ENCODE measurements around the gene CEACAM19. TPM values are rescaled to one million over a fixed set of nuclear protein-coding genes. Genes with fewer than 3 reads are reported as not detected.

The CEACAM19 gene
- total and polyA plus RNA-seq, 8 donors = 2.4 to 27.7 (median 5.3) TPM

DNA sequence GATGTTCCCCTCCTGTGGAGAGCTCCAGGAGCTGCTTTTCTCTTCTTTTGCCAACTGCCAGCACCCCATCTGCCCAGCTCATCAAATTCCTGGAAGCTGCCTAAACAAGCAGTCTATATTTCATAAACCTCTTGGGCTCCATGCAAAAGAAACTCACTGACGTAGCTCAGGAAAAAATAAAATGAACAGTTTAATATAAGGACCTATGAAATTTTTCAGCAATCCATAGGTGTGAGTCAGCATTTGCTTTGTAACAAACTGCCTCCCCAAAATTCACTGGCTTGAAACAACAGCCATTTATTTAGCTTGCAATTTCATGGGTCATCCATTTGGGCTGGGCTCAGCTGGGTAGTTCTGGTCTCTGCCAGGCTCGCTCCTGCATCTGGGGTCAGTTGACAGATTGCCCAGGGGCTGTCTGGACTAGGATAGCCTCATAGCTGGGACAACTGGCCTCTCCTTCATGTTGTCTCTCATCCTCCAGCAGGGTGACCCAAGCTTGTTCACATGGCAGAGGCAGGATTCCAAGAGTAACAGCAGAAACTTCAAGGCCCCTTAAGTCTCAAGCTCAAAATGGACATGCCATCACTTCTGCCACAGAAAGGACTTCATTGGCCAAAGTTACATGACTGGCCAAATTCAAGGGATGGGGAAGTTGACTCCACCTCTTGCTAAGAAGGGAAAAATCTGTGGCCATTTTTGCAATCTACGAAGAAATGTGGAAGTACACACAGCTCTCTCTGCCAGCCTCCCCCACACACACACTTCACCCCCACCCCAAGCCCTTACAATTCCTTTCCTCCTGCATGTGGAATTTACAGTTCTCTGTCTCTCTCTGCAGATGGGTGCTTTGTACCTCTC is 35.5 kb upstream of the CEACAM19 start:
- H3K27me3 ChIP-seq = no peaks in the 10 kb centered on the region
- H3K27ac ChIP-seq = no peak overlapping the region
- H3K4me1 ChIP-seq = no peaks in the 10 kb centered on the region
- intact Hi-C loops (cut with DNase I) = no loop called here
- ATAC-seq = peak in 2 of 4 donors; percentile 36 to 47
- 88 to 90% methylated on average over 3 of the region's 3 CpGs for WGBS, 2 donors
- DNase-seq = no peak
- TF ChIP-seq, protein P1, sequence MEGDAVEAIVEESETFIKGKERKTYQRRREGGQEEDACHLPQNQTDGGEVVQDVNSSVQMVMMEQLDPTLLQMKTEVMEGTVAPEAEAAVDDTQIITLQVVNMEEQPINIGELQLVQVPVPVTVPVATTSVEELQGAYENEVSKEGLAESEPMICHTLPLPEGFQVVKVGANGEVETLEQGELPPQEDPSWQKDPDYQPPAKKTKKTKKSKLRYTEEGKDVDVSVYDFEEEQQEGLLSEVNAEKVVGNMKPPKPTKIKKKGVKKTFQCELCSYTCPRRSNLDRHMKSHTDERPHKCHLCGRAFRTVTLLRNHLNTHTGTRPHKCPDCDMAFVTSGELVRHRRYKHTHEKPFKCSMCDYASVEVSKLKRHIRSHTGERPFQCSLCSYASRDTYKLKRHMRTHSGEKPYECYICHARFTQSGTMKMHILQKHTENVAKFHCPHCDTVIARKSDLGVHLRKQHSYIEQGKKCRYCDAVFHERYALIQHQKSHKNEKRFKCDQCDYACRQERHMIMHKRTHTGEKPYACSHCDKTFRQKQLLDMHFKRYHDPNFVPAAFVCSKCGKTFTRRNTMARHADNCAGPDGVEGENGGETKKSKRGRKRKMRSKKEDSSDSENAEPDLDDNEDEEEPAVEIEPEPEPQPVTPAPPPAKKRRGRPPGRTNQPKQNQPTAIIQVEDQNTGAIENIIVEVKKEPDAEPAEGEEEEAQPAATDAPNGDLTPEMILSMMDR (IDR thresholded peaks at IDR 0.05) = no peak
- H3K9me3 ChIP-seq = no peaks in the 10 kb centered on the region
- FAIRE-seq = no peak
- H3K4me3 ChIP-seq = no peak overlapping the region
- no peaks in the 10 kb centered on the region for H3K36me3 ChIP-seq

GRCh38 chr19:44636439-44637389 is 34.6 kb upstream of the CEACAM19 start:
- Histone ChIP-seq H3K9me3 (no peaks in the 10 kb centered on the region), H3K27me3 (no peaks in the 10 kb centered on the region), H3K4me1 (no peaks in the 10 kb centered on the region), H3K27ac (no peak overlapping the region), H3K4me3 (no peak overlapping the region), H3K36me3 (no peaks in the 10 kb centered on the region)
- no peak for DNase-seq
- no peak for ATAC-seq
- WGBS, 2 donors = 68 to 82% methylated on average over 11 of the region's 11 CpGs
- no peak for FAIRE-seq
- intact Hi-C loops (cut with DNase I) = no loop called here
- TF ChIP-seq, protein P1 (IDR thresholded peaks at IDR 0.05) = no peak

DNA sequence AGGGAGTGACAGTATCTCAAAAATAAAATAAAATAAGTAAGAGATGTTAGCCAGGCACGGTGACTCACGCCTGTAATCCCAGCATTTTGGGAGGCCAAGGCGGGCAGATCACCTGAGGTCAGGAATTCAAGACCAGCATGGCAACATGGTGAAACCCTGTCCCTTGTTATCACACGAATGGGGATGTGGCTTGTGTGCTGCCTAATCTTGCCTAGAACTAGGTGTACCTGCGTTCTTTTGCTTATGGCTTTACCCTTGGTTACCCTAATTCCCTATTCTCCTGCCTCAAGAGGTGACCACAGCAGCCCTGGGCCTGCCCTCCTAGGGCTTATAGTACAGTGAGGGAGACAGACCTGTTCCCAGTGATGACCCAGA is 33.9 kb upstream of the CEACAM19 start:
- no peaks in the 10 kb centered on the region for H3K9me3 ChIP-seq
- H3K4me1 ChIP-seq = no peaks in the 10 kb centered on the region
- H3K27me3 ChIP-seq = no peaks in the 10 kb centered on the region
- H3K4me3 ChIP-seq = no peak overlapping the region
- 86 to 98% methylated on average over 5 of the region's 5 CpGs for WGBS, 2 donors
- intact Hi-C loops (cut with DNase I) = no loop called here
- ATAC-seq (no peak), DNase-seq (no peak), FAIRE-seq (no peak)
- no peaks in the 10 kb centered on the region for H3K36me3 ChIP-seq
- TF ChIP-seq, protein P1 (IDR thresholded peaks at IDR 0.05) = no peak
- no peak overlapping the region for H3K27ac ChIP-seq

DNA sequence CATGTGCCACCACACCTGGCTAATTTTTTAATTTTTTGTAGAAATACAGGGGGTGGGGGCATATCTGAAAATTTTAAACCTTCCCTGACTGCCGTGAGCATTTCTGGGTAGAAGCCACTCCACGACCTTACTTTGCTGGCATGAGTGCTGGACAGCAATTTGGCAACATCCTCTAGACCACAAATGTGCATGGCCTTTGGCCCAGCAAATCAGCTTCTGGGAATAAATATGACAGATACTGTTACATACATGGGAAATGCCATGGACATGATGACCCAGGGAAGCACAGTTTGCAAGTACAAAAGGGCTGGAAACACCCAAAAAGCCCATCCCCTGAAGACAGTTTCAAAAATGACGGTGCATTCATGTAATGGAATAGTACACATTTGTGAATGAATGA is 30.8 kb upstream of the CEACAM19 start:
- FAIRE-seq = no peak
- Histone ChIP-seq H3K36me3 (no peaks in the 10 kb centered on the region), H3K4me3 (no peak overlapping the region), H3K9me3 (no peaks in the 10 kb centered on the region), H3K27ac (no peak overlapping the region), H3K4me1 (no peaks in the 10 kb centered on the region), H3K27me3 (no peaks in the 10 kb centered on the region)
- intact Hi-C loops (cut with DNase I) = no loop called here
- ATAC-seq = no peak
- TF ChIP-seq, protein P1 (IDR thresholded peaks at IDR 0.05) = no peak
- DNase-seq = no peak
- WGBS, 2 donors = 58 to 71% methylated on average over 3 of the region's 3 CpGs
